GM12878 (cell line): ENCODE data around the gene FAM227B.

ENCODE experiments used
- POLR2A ChIP-seq: IDR thresholded peaks from 2 replicates; pipeline ENCODE4 v1.6.1; 2011; ENCODE audit warnings: low read depth, mild to moderate bottlenecking, low read length
- TF ChIP-seq, protein P1 (sequence below), 3 experiments: IDR thresholded peaks in 2 of 3; conservative IDR thresholded peaks in 1 of 3; 2 replicates each; pipeline ENCODE4 v1.5.1; 2011; ENCODE audit warnings: low read depth in 3 of 3, low read length in 3 of 3, mild to moderate bottlenecking in 3 of 3, control low read depth in 2 of 3, moderate library complexity in 2 of 3, inconsistent platforms in 1 of 3, mixed read lengths in 1 of 3; ENCODE audit not compliant: control insufficient read depth in 2 of 3, insufficient read depth in 1 of 3; ENCODE audit errors: extremely low read depth in 1 of 3

DNA sequence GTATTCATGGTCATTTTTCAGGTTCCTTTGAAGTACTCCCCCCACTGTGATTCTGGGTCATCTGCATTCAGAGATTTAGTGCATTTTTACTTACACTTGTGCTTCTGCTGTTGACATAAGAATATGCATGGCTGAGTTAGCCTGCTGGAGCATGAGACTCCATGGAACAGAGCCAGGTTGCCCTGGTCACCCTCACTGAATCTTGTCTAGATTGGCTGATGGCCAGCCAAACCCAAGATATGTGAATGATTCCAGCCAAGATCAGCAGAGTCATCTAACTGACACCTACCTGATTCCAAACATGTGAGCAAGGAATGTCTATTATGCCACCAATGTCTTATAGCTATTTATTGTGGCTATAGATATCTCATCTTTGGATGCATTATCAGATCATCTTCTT lies 25.3 kb upstream of the FAM227B start:
- TF ChIP-seq, protein P1, sequence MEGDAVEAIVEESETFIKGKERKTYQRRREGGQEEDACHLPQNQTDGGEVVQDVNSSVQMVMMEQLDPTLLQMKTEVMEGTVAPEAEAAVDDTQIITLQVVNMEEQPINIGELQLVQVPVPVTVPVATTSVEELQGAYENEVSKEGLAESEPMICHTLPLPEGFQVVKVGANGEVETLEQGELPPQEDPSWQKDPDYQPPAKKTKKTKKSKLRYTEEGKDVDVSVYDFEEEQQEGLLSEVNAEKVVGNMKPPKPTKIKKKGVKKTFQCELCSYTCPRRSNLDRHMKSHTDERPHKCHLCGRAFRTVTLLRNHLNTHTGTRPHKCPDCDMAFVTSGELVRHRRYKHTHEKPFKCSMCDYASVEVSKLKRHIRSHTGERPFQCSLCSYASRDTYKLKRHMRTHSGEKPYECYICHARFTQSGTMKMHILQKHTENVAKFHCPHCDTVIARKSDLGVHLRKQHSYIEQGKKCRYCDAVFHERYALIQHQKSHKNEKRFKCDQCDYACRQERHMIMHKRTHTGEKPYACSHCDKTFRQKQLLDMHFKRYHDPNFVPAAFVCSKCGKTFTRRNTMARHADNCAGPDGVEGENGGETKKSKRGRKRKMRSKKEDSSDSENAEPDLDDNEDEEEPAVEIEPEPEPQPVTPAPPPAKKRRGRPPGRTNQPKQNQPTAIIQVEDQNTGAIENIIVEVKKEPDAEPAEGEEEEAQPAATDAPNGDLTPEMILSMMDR (IDR thresholded peaks at IDR 0.05 in 2 of 3, conservative IDR thresholded peaks at IDR 0.05 in 1 of 3; ENCODE audit: control insufficient read depth in 2 of 3, extremely low read depth in 1 of 3, insufficient read depth in 1 of 3, low read depth in 3 of 3, low read length in 3 of 3) = no peak
- no peak for TF ChIP-seq POLR2A
